K562 (cell line): ENCODE data around the gene ATP9A.
"Not testable (repeated sequence)": the region's sequence is repeated elsewhere in the genome, so short reads cannot be mapped to it uniquely, and the experiment has no call there.

Experiments
- NR2F6 ChIP-seq: fragments of 450-650 bp; formaldehyde crosslinking; IDR thresholded peaks from 2 replicates; pipeline ENCODE4 v1.4.0; 2020; ENCODE audit warnings: mild to moderate bottlenecking
- PML ChIP-seq: IDR thresholded peaks from 2 replicates; pipeline ENCODE4 v1.6.1; 2012; ENCODE audit warnings: low read length, inconsistent platforms
- SP1 ChIP-seq: sonication (generic); formaldehyde crosslinking; IDR thresholded peaks from 2 replicates; pipeline ENCODE4 v1.8.1; 2022; ENCODE audit warnings: mild to moderate bottlenecking, missing genetic modification reagents
- SRF ChIP-seq, 2 experiments: fragments of 250-450, 450-650 bp in 1 of 2; sonication (Bioruptor Pico) in 1 of 2; sonication (generic) in 1 of 2; formaldehyde crosslinking; IDR thresholded peaks; 2 replicates each; pipeline versions ENCODE4 v1.5.0 to v1.5.1; 2020 to 2022; ENCODE audit warnings: mild to moderate bottlenecking in 1 of 2, missing genetic modification reagents in 1 of 2
- TCF7 ChIP-seq: sonication (generic); IDR thresholded peaks from 2 replicates; pipeline ENCODE4 v1.6.1; 2016; ENCODE audit warnings: antibody characterized with exemption, borderline replicate concordance
- ZFP30 ChIP-seq: fragments of 250-450 bp; sonication (Bioruptor Pico); IDR thresholded peaks from 2 replicates; pipeline ENCODE4 v1.8.0; 2022; ENCODE audit warnings: moderate library complexity, mild to moderate bottlenecking, inconsistent platforms, borderline replicate concordance
- ZNF384 ChIP-seq: IDR thresholded peaks from 2 replicates; pipeline ENCODE4 v1.6.1; 2012; ENCODE audit warnings: low read depth, low read length, improper control_type of control experiment
- TF ChIP-seq, protein P1 (sequence below), 3 experiments: IDR thresholded peaks in 2 of 3; conservative IDR thresholded peaks in 1 of 3; 2 replicates each; pipeline ENCODE4 v1.5.1; 2011 to 2012; ENCODE audit warnings: low read length in 3 of 3, mild to moderate bottlenecking in 3 of 3, control low read depth in 2 of 3, improper control_type of control experiment in 1 of 3, inconsistent platforms in 1 of 3, low read depth in 1 of 3, mixed read lengths in 1 of 3, moderate library complexity in 1 of 3; ENCODE audit not compliant: insufficient read depth in 2 of 3
- TF ChIP-seq, protein P2 (sequence below): sonication (generic); formaldehyde crosslinking; IDR thresholded peaks from 2 replicates; pipeline ENCODE4 v1.8.1; 2023; ENCODE audit warnings: mild to moderate bottlenecking, missing genetic modification reagents, moderate library complexity
- TF ChIP-seq, protein P3 (sequence below): sonication (generic); formaldehyde crosslinking; IDR thresholded peaks from 2 replicates; pipeline ENCODE4 v1.8.1; 2022; ENCODE audit warnings: missing genetic modification reagents

DNA sequence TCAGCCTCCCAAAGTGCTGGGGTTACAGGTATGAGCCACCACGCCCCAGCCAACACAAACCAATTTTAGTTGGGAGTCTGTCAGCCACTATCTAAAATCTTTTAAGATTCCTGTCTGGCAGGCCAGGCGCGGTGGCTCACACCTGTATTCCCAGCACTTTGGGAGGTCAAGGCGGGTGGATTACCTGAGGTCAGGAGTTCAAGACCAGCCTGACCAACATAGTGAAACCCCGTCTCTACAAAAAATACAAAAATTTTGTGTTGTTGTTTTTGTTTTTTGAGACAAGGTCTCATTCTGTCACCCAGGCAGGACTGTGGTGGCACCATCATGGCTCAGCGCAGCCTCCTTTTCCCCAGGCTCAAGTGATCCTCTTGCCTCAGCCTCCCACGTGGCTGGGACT is 27.9 kb downstream of the ATP9A start:
- not testable (repeated sequence) for TF ChIP-seq NR2F6; SP1; ZNF384; SRF (CRISPR knock-in tag; IDR thresholded peaks at IDR 0.05); TCF7; PML; ZFP30 (CRISPR knock-in tag)
- TF ChIP-seq, protein P1, sequence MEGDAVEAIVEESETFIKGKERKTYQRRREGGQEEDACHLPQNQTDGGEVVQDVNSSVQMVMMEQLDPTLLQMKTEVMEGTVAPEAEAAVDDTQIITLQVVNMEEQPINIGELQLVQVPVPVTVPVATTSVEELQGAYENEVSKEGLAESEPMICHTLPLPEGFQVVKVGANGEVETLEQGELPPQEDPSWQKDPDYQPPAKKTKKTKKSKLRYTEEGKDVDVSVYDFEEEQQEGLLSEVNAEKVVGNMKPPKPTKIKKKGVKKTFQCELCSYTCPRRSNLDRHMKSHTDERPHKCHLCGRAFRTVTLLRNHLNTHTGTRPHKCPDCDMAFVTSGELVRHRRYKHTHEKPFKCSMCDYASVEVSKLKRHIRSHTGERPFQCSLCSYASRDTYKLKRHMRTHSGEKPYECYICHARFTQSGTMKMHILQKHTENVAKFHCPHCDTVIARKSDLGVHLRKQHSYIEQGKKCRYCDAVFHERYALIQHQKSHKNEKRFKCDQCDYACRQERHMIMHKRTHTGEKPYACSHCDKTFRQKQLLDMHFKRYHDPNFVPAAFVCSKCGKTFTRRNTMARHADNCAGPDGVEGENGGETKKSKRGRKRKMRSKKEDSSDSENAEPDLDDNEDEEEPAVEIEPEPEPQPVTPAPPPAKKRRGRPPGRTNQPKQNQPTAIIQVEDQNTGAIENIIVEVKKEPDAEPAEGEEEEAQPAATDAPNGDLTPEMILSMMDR (IDR thresholded peaks at IDR 0.05 in 2 of 3, conservative IDR thresholded peaks at IDR 0.05 in 1 of 3; ENCODE audit: insufficient read depth in 2 of 3, low read depth in 1 of 3, low read length in 3 of 3) = not testable (repeated sequence)
- TF ChIP-seq, protein P2, sequence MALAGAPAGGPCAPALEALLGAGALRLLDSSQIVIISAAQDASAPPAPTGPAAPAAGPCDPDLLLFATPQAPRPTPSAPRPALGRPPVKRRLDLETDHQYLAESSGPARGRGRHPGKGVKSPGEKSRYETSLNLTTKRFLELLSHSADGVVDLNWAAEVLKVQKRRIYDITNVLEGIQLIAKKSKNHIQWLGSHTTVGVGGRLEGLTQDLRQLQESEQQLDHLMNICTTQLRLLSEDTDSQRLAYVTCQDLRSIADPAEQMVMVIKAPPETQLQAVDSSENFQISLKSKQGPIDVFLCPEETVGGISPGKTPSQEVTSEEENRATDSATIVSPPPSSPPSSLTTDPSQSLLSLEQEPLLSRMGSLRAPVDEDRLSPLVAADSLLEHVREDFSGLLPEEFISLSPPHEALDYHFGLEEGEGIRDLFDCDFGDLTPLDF (CRISPR knock-in tag) = not testable (repeated sequence)
- TF ChIP-seq, protein P3, sequence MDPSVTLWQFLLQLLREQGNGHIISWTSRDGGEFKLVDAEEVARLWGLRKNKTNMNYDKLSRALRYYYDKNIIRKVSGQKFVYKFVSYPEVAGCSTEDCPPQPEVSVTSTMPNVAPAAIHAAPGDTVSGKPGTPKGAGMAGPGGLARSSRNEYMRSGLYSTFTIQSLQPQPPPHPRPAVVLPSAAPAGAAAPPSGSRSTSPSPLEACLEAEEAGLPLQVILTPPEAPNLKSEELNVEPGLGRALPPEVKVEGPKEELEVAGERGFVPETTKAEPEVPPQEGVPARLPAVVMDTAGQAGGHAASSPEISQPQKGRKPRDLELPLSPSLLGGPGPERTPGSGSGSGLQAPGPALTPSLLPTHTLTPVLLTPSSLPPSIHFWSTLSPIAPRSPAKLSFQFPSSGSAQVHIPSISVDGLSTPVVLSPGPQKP (CRISPR knock-in tag) = not testable (repeated sequence)
